OCI-LY3 (cell line): ENCODE measurements around the gene FBXO30.

Experiments used
- CTCF ChIP-seq: fragments of 200-600, 300-600 bp; sonication (generic); IDR thresholded peaks from 2 replicates; pipeline ENCODE4 v1.5.1; 2014; ENCODE audit warnings: antibody characterized with exemption, low read length, low read depth
- EZH2phosphoT487 ChIP-seq: fragments of 200-600 bp; shearing (Covaris generic); IDR thresholded peaks from 2 replicates; pipeline ENCODE4 v1.6.1; 2018; ENCODE audit warnings: antibody characterized with exemption, mixed run types, low read depth

GRCh38 chr6:145844933-145845540 is 30.4 kb upstream of the FBXO30 start:
- no peak for TF ChIP-seq CTCF
- TF ChIP-seq EZH2phosphoT487 = no peak
